ENCODE measurements around the gene UPK1A. TPM values are rescaled to one million over a fixed set of nuclear protein-coding genes. Genes with fewer than 3 reads are reported as not detected.
"Not testable (repeated sequence)": the region's sequence is repeated elsewhere in the genome, so short reads cannot be mapped to it uniquely, and the experiment has no call there.

UPK1A gene
- polyA plus RNA-seq, 1 donor, result 0.04 TPM

DNA sequence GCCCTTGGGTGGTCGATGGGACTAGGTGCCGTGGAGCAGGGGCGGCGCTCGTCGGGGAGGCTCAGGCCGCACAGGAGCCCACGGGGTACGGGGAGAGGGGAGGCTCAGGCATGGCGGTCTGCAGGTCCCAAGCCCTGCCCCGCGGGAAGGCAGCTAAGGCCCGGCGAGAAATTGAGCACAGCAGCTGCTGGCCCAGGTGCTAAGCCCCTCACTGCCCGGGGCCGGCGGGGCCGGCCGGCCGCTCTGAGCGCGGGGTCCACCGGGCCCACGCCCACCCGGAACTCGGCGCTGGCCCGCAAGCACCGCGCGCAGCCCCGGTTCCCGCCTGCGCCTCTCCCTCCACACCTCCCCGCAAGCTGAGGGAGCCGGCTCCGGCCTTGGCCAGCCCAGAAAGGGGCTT is 24.8 kb downstream of the UPK1A start:
- H3K4me3 ChIP-seq (ENCODE audit: low read length); H3K4me1 ChIP-seq (ENCODE audit: control insufficient read depth, insufficient read depth, low read length); H3K27ac ChIP-seq (ENCODE audit: low read length); H3K27me3 ChIP-seq (ENCODE audit: control insufficient read depth, insufficient read depth, low read length); H3K36me3 ChIP-seq (ENCODE audit: control insufficient read depth, insufficient read depth, low read length); DNase-seq; H3K9me3 ChIP-seq (ENCODE audit: control insufficient read depth, low read depth, low read length): not testable (repeated sequence)
- no CpG with 5 or more reads among the region's 37 CpGs for WGBS (ENCODE audit: insufficient coverage, low lambda C conversion rate)

DNA sequence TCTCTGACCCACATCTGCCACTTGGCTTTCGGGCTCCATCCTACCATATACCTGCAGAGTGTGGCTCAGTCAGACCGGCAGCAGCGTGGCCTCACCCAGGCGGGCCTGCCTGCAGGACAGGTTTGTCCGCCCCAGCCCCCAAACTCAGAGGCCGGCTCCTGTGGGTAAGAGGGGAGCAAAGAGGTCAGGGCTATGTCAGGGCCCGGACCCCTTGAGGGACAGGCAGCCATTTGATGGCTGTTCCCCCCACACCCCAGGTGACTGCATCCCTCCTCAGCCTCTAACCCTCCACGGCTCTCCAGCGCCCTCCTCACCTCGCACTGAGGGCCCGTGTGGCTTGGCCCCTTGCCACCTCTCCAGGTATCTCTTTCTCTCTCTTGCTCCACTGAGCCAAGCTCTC is 25.7 kb downstream of the UPK1A start:
- Histone ChIP-seq H3K4me3 (ENCODE audit: low read length) (no peak overlapping the region), H3K27ac (ENCODE audit: low read length) (no peak overlapping the region), H3K4me1 (ENCODE audit: control insufficient read depth, insufficient read depth, low read length) (no peaks in the 10 kb centered on the region), H3K9me3 (ENCODE audit: control insufficient read depth, low read depth, low read length) (no peaks in the 10 kb centered on the region), H3K27me3 (ENCODE audit: control insufficient read depth, insufficient read depth, low read length) (no peaks in the 10 kb centered on the region), H3K36me3 (ENCODE audit: control insufficient read depth, insufficient read depth, low read length) (no peaks in the 10 kb centered on the region)
- WGBS (ENCODE audit: insufficient coverage, low lambda C conversion rate), result no CpG with 5 or more reads among the region's 11 CpGs
- DNase-seq, result no peak

DNA sequence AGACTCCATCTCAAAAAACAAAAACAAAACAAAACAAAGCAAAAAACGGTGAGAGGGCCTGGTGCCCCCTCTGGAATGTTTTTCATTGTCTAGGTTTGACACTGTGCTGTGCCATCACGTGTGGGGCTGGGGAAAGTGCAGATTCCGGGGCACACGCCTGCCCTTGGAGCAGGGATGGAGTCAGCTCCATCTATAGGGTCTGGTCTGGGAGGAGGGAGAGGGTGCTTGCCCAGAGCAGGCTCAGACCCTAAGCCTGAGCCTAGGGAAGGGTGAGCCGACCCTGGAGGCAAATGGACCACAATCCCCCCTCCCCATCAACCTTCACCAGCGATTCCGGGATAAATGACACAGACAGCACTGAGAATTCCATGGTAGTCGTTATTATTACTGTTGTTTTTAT is 27.1 kb downstream of the UPK1A start:
- WGBS (ENCODE audit: insufficient coverage, low lambda C conversion rate), result no CpG with 5 or more reads among the region's 8 CpGs
- H3K4me1 ChIP-seq (ENCODE audit: control insufficient read depth, insufficient read depth, low read length), result no peaks in the 10 kb centered on the region
- H3K27me3 ChIP-seq (ENCODE audit: control insufficient read depth, insufficient read depth, low read length), result no peaks in the 10 kb centered on the region
- DNase-seq, result no peak
- no peaks in the 10 kb centered on the region for H3K36me3 ChIP-seq (ENCODE audit: control insufficient read depth, insufficient read depth, low read length)
- no peak overlapping the region for H3K27ac ChIP-seq (ENCODE audit: low read length)
- no peak overlapping the region for H3K4me3 ChIP-seq (ENCODE audit: low read length)
- H3K9me3 ChIP-seq (ENCODE audit: control insufficient read depth, low read depth, low read length), result no peaks in the 10 kb centered on the region

DNA sequence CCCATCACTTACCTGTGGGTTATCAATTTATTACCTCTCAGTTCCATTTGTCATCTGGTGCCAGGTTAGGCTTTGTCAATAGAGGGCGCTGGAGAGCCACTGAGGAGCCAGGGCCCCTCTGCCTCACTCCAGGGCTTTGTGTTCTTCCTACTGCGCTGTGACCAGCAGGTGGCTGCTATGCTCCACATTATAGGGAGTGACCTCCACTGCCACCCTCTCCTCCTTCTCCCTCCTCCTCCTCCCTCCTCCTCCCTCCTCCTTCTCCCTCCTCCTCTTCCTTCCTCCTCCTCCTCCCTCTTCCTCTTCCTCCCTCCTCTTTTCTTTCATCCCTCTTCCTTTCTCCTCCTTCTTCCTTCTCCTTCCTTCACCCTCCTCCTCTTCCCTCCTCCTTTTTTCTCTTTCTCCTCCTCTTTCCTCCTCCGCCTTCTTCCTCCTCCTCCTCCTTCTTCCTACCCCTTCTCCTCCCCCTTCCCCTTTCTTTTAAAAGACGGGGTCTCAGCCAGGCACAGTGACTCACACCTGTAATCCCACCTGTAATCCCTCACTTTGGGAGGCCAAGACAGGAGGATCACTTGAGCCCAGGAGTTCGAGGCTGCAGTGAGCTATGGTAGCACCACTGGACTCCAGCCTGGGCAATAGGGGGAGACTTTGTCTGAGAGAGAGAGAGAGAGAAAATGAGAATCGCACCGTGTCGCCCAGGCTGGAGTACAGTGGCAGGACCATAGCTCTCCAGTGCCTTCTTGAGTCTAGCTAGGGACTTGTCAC is 27.7 kb downstream of the UPK1A start:
- Histone ChIP-seq H3K27me3 (ENCODE audit: control insufficient read depth, insufficient read depth, low read length) (no peaks in the 10 kb centered on the region), H3K4me1 (ENCODE audit: control insufficient read depth, insufficient read depth, low read length) (no peaks in the 10 kb centered on the region), H3K36me3 (ENCODE audit: control insufficient read depth, insufficient read depth, low read length) (no peaks in the 10 kb centered on the region), H3K4me3 (ENCODE audit: low read length) (no peak overlapping the region), H3K27ac (ENCODE audit: low read length) (no peak overlapping the region), H3K9me3 (ENCODE audit: control insufficient read depth, low read depth, low read length) (no peaks in the 10 kb centered on the region)
- DNase-seq, result peak; percentile 81 to 84
- WGBS (ENCODE audit: insufficient coverage, low lambda C conversion rate), result 86% methylated on average over 1 of the region's 8 CpGs

DNA sequence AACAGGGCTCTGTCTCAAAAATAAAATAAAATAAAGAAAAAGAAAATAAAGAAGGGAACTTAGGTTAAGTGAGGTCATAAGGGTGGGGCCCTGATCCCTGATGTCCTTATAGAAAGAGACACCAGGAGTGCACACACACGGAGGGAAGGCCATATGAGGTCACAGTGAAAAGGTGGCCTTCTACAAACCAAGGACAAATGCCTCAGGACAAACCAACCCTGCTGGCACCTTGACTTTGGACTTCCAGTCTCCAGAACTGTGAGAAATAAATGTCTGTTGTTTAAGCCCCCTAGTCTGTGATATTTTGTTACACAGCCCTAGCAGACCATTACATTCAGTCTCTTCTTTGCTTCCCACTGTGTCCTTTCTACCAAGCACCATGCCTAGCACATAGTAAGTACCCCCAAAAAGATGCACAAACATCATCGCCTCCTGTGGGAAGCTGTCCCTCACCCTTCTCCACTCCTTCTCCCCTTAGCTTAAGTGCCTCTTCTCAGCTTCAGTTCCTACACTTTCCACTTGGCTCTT is 29.6 kb downstream of the UPK1A start:
- no peaks in the 10 kb centered on the region for H3K4me1 ChIP-seq (ENCODE audit: control insufficient read depth, insufficient read depth, low read length)
- H3K27me3 ChIP-seq (ENCODE audit: control insufficient read depth, insufficient read depth, low read length), result no peaks in the 10 kb centered on the region
- WGBS (ENCODE audit: insufficient coverage, low lambda C conversion rate), result no CpG with 5 or more reads among the region's 2 CpGs
- no peak overlapping the region for H3K4me3 ChIP-seq (ENCODE audit: low read length)
- H3K27ac ChIP-seq (ENCODE audit: low read length), result no peak overlapping the region
- no peaks in the 10 kb centered on the region for H3K9me3 ChIP-seq (ENCODE audit: control insufficient read depth, low read depth, low read length)
- H3K36me3 ChIP-seq (ENCODE audit: control insufficient read depth, insufficient read depth, low read length), result no peaks in the 10 kb centered on the region
- no peak for DNase-seq

DNA sequence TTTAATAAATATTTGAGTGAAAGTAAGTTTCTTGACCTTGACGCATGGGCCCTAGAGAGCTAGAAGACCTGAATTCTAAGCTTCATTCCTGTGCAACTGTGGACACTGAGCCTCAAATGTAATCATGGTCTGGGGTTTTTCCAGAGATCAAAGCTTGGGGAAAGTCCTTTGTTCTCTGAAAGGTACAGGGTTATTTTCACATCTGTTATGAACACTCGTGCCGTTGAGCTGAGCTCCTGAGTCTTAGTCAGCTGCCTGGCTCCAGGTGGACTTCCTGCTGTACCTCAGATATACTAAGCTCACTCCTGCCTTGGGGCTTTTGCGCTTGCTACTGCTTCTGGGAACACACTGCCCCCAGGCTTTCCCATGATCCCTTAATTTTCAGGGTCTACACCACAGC is 30.5 kb downstream of the UPK1A start:
- Histone ChIP-seq H3K4me3 (ENCODE audit: low read length) (no peak overlapping the region), H3K27ac (ENCODE audit: low read length) (no peak overlapping the region), H3K9me3 (ENCODE audit: control insufficient read depth, low read depth, low read length) (no peaks in the 10 kb centered on the region), H3K4me1 (ENCODE audit: control insufficient read depth, insufficient read depth, low read length) (no peaks in the 10 kb centered on the region), H3K27me3 (ENCODE audit: control insufficient read depth, insufficient read depth, low read length) (no peaks in the 10 kb centered on the region), H3K36me3 (ENCODE audit: control insufficient read depth, insufficient read depth, low read length) (no peaks in the 10 kb centered on the region)
- WGBS (ENCODE audit: insufficient coverage, low lambda C conversion rate), result no CpG with 5 or more reads among the region's 4 CpGs
- DNase-seq, result no peak

DNA sequence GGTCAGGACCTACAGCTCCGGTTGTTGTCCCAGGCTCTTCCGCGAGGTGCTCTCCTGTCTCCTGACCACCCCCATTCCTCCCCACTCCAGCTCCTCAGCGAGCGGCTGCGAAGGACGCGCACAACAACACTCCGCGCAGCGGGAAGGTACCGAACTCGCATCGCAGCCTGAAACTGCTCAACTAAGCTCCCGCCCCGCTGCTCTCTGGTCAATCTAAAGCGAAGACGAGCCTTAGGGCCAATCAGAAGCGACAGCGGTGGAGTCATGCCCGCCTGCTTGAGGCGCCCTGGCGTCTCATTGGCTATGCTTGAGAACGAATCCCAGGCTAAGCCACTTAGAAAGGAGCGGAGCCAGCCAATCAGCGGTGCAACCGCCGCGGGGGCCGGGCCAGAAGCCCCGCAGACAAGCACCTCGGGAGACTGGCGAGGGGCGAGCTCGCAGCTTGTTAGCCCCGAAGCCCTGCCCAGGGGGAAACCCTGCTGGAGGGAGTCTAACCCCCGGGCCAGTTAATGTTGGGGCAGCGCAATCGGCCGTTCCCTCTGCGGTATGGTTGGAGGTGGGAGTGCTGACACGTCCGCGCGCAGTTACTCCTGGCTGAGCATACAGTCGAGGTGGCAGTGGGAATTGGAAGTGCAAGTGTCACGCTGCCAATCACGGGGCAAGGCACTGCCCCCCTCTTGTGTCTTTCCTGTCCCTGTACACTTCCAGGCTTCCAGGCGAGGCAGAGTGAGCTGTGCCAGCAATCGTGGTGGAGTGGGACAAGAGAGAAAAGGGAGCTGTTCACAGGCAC is 36.1 kb downstream of the UPK1A start:
- peaks cover 3% of the 10 kb centered on the region for H3K9me3 ChIP-seq (ENCODE audit: control insufficient read depth, low read depth, low read length)
- DNase-seq, result peak; percentile 92 to 96
- H3K27ac ChIP-seq (ENCODE audit: low read length), result no peak overlapping the region
- H3K4me1 ChIP-seq (ENCODE audit: control insufficient read depth, insufficient read depth, low read length), result peaks cover 3% of the 10 kb centered on the region
- peaks cover 10% of the 10 kb centered on the region for H3K27me3 ChIP-seq (ENCODE audit: control insufficient read depth, insufficient read depth, low read length)
- no peaks in the 10 kb centered on the region for H3K36me3 ChIP-seq (ENCODE audit: control insufficient read depth, insufficient read depth, low read length)
- H3K4me3 ChIP-seq (ENCODE audit: low read length), result peak overlapping the region; percentile 50
- WGBS (ENCODE audit: insufficient coverage, low lambda C conversion rate), result no CpG with 5 or more reads among the region's 50 CpGs

DNA sequence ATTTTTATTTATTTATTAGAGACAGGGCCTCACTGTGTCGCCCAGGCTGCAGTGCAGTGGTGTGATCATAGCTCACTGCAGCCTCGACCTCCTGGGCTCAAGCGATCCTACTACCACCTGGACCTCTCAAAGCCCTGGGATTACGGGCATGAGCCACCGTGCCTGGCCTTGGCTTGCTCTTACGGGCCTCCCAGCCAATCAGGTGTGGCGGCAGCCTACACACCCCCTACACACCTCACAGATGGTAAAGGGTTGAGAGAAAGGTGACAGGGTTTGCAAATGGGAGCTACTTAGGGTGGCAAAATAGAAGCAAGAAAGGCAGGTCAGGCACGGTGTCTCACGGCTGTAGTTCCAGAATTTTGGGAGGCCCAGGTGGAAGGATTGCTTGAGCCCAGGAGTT is 37.0 kb downstream of the UPK1A start:
- no peak for DNase-seq
- peaks cover 3% of the 10 kb centered on the region for H3K9me3 ChIP-seq (ENCODE audit: control insufficient read depth, low read depth, low read length)
- no peak overlapping the region for H3K27ac ChIP-seq (ENCODE audit: low read length)
- H3K27me3 ChIP-seq (ENCODE audit: control insufficient read depth, insufficient read depth, low read length), result peaks cover 10% of the 10 kb centered on the region
- no peak overlapping the region for H3K4me3 ChIP-seq (ENCODE audit: low read length)
- peaks cover 3% of the 10 kb centered on the region for H3K4me1 ChIP-seq (ENCODE audit: control insufficient read depth, insufficient read depth, low read length)
- no peaks in the 10 kb centered on the region for H3K36me3 ChIP-seq (ENCODE audit: control insufficient read depth, insufficient read depth, low read length)
- no CpG with 5 or more reads among the region's 9 CpGs for WGBS (ENCODE audit: insufficient coverage, low lambda C conversion rate)

DNA sequence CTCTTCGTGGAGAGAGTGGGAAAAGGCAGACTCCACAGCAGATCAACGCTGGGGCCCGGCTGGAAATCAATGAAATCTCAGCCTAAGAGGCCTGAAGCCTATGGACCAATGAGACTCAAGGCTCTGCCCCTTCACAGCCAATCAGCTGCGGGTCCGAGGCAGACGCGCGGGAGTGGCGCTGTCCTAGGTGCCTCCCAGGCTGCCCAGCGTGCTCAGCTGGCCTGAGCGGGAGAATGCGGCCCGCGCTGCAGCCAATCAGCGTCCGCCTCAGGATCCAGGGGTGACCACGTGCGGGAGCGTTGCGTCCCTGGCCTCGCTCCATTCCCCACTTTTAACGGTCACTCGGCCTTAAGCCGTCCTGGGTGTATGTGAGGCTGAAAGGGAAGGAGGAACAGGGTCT is 37.9 kb downstream of the UPK1A start, which contains the start of gene ZBTB32:
ZBTB32 (plus strand) TSS at position 341 of the 400 bp plus-strand sequence. CDS start 10,069 bp downstream, outside the sequence.
- Histone ChIP-seq H3K27me3 (ENCODE audit: control insufficient read depth, insufficient read depth, low read length) (peaks cover 10% of the 10 kb centered on the region), H3K9me3 (ENCODE audit: control insufficient read depth, low read depth, low read length) (peaks cover 3% of the 10 kb centered on the region), H3K4me1 (ENCODE audit: control insufficient read depth, insufficient read depth, low read length) (peaks cover 3% of the 10 kb centered on the region), H3K27ac (ENCODE audit: low read length) (no peak within 1 kb of the TSS), H3K36me3 (ENCODE audit: control insufficient read depth, insufficient read depth, low read length) (no peaks in the 10 kb centered on the region), H3K4me3 (ENCODE audit: low read length) (no peak within 1 kb of the TSS)
- peak in 1 of 2 donors; percentile 25 for DNase-seq
- WGBS (ENCODE audit: insufficient coverage, low lambda C conversion rate), result no CpG with 5 or more reads among the region's 24 CpGs

DNA sequence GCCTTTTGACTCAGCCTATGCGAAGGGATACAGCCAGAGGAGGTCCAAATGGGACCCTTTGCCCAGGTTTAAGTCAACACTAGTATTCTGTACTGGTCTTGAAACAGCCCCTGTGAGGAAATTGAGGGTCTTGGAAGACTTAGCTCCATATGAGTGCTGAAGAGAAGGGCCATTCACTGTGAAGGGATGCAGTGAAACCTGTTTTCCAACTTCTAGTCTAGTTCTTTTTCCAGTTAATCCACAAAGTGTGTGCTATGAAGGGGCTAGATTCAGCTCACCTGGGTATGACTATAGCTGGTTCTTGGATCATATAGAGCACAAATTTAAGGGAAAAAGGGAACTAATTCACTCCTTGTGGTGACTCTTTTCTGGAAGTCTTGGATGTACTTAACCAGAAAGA is 42.1 kb downstream of the UPK1A start:
- H3K27ac ChIP-seq (ENCODE audit: low read length), result no peak overlapping the region
- no CpG with 5 or more reads among the region's 1 CpG for WGBS (ENCODE audit: insufficient coverage, low lambda C conversion rate)

More for the DNA sequence above, 42.1 kb downstream of the UPK1A start:
- Histone ChIP-seq H3K36me3 (ENCODE audit: control insufficient read depth, insufficient read depth, low read length) (no peaks in the 10 kb centered on the region), H3K4me3 (ENCODE audit: low read length) (no peak overlapping the region), H3K4me1 (ENCODE audit: control insufficient read depth, insufficient read depth, low read length) (no peaks in the 10 kb centered on the region), H3K27me3 (ENCODE audit: control insufficient read depth, insufficient read depth, low read length) (peaks cover 15% of the 10 kb centered on the region), H3K9me3 (ENCODE audit: control insufficient read depth, low read depth, low read length) (peaks cover 3% of the 10 kb centered on the region)
- DNase-seq, result no peak

Data from large intestine (tissue), 3 donors.